Lower lobe of right lung (tissue), 2 donors: ENCODE data around the gene EIF3I. TPM values are rescaled to one million over a fixed set of nuclear protein-coding genes. Genes with fewer than 3 reads are reported as not detected.
A peak's percentile ranks its signal among the peaks of the same experiment; 100 is the strongest.

Experiments used
- ATAC-seq, 2 donors: fragments of 200-7000 bp; cut with Tn5 transposase; one replicate each; pipeline ENCODE4 v1.9.1; 2020 to 2022; ENCODE audit warnings: mild to moderate bottlenecking in 2 of 2, moderate library complexity in 2 of 2
- DNase-seq: peaks from one replicate; pipeline ENCODE4 v3.0.0-alpha.2; 2020
- H3K27ac ChIP-seq: fragments of 200-600 bp; one replicate; pipeline ENCODE4 v1.8.0; 2022
- H3K27me3 ChIP-seq: fragments of 200-600 bp; one replicate; pipeline ENCODE4 v1.8.0; 2022; ENCODE audit warnings: low read depth
- H3K36me3 ChIP-seq: fragments of 200-600 bp; one replicate; pipeline ENCODE4 v1.8.0; 2022; ENCODE audit warnings: mild to moderate bottlenecking
- H3K4me1 ChIP-seq: fragments of 200-600 bp; one replicate; pipeline ENCODE4 v1.8.0; 2022
- H3K4me3 ChIP-seq: fragments of 200-600 bp; one replicate; pipeline ENCODE4 v1.8.0; 2022; ENCODE audit warnings: mild to moderate bottlenecking
- H3K9me3 ChIP-seq: fragments of 200-600 bp; one replicate; pipeline ENCODE4 v1.8.0; 2022
- CTCF ChIP-seq: fragments of 200-600 bp; IDR thresholded peaks from one replicate; pipeline ENCODE4 v1.8.0; 2022; ENCODE audit warnings: antibody characterized with exemption, mild to moderate bottlenecking
- intact Hi-C: fragments of 100-400 bp; cut with DNase I; formaldehyde crosslinking; loops from one replicate; pipeline ENCODE4 v1.11.0; 2022
- total RNA-seq: library from RNA; stranded (reverse); fragmentation: NEBNext Ultra II Directional; extraction: Animal tissue kit (Norgen Biotek cat#: 25700); gene quantifications from one replicate; pipeline ENCODE4 v1.2.1, GENCODE V29; 2021
- donor health status: DM: no; HTN: yes; CAD: no; lungs with severe emphysema.

The EIF3I gene
- total RNA-seq, 1 donor from 2014 or later, result 99.4 TPM

DNA sequence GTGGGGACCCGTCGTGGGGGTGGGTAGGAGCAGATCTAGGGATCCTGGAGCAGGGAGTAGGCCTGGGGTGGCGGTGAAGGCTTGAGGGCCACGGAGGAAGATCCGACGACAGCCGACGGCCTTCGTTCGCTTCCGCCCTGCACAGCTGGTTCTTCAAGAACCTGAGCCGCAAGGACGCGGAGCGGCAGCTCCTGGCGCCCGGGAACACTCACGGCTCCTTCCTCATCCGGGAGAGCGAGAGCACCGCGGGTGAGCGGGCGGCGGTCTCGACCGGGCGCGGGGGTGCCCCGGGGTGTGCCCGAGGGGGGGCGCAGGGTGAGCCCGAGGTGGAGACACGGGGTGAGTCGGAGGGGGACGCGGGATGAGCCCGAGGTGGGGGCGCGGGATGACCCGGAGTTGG lies 53.2 kb downstream of the EIF3I start:
- H3K4me3 ChIP-seq, result no peak overlapping the region
- no peak overlapping the region for H3K27ac ChIP-seq
- TF ChIP-seq CTCF, result no peak
- H3K36me3 ChIP-seq, result no peaks in the 10 kb centered on the region
- ATAC-seq, result peak; percentile 31 to 38
- H3K4me1 ChIP-seq, result no peaks in the 10 kb centered on the region
- DNase-seq, result no peak
- peaks cover 19% of the 10 kb centered on the region for H3K27me3 ChIP-seq
- intact Hi-C loops, result no loop called here
- H3K9me3 ChIP-seq, result no peaks in the 10 kb centered on the region

- Histone ChIP-seq H3K4me1 (no peaks in the 10 kb centered on the region), H3K9me3 (no peaks in the 10 kb centered on the region), H3K4me3 (no peak overlapping the region), H3K27ac (no peak overlapping the region), H3K36me3 (no peaks in the 10 kb centered on the region), H3K27me3 (peaks cover 19% of the 10 kb centered on the region)
- ATAC-seq (peak in 1 of 2 donors; percentile 16), DNase-seq (no peak)
- TF ChIP-seq CTCF, result no peak
- intact Hi-C loops, result no loop called here
These were observed 54.0 kb downstream of the EIF3I start for GRCh38 chr1:32276032-32276782.

Other genes starting within 250 kb of the EIF3I start
- 79.5 TPM for gene KHDRBS1, start 208.5 kb upstream of the EIF3I start, total RNA-seq
- gene TMEM39B, start 149.5 kb upstream of the EIF3I start, total RNA-seq, result 15.3 TPM
- 57.1 TPM for gene KPNA6, start 114.4 kb upstream of the EIF3I start, total RNA-seq
- gene TXLNA, start 42.7 kb upstream of the EIF3I start, total RNA-seq, result 45.1 TPM
- gene CCDC28B, start 21.8 kb upstream of the EIF3I start, total RNA-seq, result 3.3 TPM
- 2.0 TPM for gene IQCC, start 16.7 kb upstream of the EIF3I start, total RNA-seq
- 3.2 TPM for gene DCDC2B, start 13.3 kb upstream of the EIF3I start, total RNA-seq
- 24.5 TPM for gene TMEM234, start 54 bp upstream of the EIF3I start, total RNA-seq
- gene FAM167B, start 24.8 kb downstream of the EIF3I start, total RNA-seq, result 21.9 TPM
- gene LCK, start 28.9 kb downstream of the EIF3I start, total RNA-seq, result 7.5 TPM
- gene HDAC1, start 69.7 kb downstream of the EIF3I start, total RNA-seq, result 68.9 TPM
- gene MARCKSL1, start 113.8 kb downstream of the EIF3I start, total RNA-seq, result 34.7 TPM
- 9.7 TPM for gene FAM229A, start 140.1 kb downstream of the EIF3I start, total RNA-seq
- gene TSSK3, start 140.1 kb downstream of the EIF3I start, total RNA-seq, result 2.1 TPM
- 63.2 TPM for gene BSDC1, start 172.0 kb downstream of the EIF3I start, total RNA-seq
- 0.03 TPM for gene ZBTB8B, start 242.7 kb downstream of the EIF3I start, total RNA-seq